Fibroblast of skin of scalp (primary cell): ENCODE measurements around the gene CEMIP2.
"Not testable (repeated sequence)": the region's sequence is repeated elsewhere in the genome, so short reads cannot be mapped to it uniquely, and the experiment has no call there.

ENCODE experiments used
- DNase-seq: peaks from one replicate; pipeline ENCODE4 v3.0.0-alpha.2; 2013

Gene CEMIP2

DNA sequence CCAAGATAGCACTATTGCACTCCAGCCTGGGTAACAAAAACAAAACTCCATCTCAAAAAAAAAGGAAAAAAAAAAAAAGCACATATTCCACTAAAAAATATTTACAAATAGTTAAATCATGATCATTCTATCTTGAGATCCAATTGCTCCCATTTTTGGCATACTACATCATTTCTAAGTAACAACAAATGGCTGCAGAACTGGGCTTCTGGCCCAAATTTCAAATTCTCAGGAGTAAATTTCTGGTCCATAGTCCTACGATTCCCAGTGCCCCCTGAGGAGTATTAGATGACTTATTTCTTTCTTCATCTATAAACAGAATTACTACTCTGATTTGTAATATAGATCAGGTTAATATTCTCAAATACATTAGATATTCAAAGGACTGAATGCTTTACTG is 62.1 kb downstream of the CEMIP2 start:
- DNase-seq, result peak; percentile 24

DNA sequence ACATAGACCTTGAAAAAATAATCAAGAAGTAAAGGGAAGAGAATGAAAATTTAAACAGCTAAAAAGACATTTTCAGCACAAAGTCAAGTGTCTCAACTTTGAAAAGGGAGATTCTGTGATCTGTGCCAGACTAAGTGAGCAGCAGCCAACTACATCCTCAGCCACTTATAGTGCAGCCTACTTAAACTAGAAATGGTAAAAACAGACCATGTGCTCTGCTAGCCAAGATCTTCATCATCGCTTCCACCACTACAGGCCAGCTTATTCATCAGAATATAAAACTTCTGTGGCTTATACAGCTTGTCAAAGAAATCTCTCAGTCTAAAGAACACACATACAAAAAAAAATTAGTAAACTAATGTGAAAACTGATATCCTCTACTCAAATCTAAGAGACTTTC is 63.5 kb downstream of the CEMIP2 start:
- DNase-seq, result no peak

DNA sequence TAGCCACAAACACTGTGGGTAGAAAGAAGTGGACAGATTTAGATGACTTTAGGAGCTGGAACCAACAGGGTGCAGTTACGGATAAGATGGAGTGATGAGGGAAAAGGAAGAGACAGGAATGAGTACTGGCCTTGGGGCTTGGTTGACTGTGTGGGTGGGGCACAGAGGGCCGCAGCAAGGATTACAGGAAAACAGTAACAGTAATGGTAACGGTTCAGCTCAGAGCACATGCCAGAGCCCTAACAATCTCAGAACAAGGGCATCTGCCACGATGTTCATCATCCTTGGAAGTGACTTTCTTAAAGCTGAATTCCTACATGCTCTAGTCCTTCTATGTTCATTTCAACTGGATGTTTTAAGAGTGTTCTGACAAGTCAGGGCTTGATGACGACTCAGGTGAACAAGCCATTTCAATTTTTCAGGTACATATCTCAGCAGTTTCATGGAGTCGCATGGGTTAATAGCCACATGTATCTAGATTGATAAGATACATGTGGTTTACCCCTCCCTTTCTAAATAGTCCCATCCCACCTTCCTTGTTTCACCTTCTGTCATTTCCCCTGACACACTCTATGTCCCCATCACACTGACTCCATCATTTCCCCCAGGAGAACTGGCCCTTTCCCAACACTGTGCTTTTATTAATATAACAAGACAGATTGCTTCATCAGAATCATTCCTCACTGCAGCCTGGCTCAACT is 65.0 kb downstream of the CEMIP2 start:
- no peak for DNase-seq

DNA sequence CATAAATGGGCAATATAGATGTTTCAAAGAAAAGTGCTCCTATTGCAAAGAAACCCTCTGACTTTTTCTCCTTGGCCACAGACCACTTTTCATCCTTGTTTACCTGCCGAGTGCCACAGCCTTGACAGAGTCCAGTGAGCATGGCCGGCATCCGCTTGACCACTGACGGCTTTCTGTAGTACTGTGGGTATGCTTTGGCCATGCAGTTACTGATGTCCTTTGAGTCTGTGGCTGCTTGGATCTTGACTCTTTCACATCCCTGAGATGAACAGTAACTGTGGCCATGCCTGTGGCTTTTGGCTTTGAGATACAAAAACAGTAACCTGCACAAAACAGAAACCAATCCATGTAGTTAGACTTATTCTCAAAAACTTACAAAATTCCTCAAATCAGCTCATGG is 70.4 kb downstream of the CEMIP2 start:
- no peak for DNase-seq

DNA sequence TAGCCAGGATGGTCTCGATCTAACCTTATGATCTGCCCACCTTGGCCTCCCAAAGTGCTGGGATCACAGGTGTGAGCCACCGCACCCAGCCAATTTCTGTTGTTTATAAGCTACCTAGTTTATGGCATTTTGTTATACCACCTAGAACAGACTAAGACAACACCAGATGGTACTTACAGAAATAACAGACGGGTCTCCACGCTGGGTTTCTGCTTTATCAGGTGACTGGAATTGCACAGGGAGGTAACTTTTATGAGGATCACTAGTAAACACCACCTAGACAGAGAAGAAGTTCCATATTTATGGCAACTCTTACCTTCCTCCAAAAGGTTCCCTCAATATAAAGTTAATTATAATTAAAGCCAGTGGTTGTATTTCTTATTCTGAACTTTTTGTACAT is 74.0 kb downstream of the CEMIP2 start:
- DNase-seq, result no peak

DNA sequence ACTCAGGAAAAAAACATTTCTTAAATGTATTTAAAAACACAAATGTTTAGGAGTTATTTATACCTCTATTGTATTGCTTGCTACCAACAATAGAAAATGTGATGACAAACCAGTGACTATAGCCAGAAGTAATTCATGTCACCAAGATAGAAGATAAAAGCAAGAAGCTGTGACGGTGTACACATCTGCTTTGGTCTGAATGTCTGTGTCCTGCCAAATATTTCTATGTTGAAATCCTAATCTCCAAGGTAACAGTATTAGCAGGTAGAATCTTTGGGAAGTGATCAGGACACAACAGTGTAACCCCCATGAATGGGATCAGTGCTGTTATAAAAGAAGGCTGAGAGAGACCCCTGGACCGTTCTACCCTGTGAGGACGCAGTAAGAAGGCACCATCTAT is 74.7 kb downstream of the CEMIP2 start:
- DNase-seq, result no peak

DNA sequence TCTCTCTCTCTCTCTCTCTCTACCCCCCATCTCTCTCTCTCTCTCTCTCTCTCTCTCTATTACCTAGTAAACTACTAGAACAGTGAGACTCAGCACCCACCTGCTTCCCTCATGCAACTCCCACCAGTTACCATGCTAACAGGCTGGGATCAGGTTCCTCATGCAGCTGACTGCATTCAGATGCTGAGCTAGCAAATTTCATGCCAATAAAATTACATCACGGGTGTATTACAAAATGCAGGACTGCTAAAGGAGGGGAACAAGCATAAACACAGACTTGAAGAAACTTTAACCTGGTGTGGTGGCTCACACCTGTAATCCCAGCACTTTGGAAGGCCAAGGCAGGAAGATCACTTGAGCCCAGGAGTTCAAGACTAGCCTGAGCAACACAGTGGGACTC is 76.0 kb downstream of the CEMIP2 start:
- DNase-seq, result no peak

DNA sequence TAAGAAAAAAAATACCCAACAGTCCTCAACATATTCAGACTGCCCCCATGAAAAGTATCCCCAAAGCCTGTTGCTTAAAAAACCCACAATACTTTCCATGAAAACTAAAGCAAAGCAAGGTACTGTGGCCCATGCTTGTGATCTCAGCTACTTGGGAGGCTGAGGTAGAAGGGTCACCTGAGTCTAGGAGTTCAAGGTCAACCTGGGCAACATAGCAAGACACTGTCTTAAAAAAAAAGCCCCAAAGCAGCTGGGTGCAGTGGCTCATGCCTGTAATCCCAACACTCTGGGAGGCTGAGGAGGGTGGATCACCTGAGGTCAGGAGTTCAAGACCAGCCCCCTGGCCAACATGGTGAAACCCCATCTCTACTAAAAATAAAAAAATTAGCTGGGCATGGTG is 76.7 kb downstream of the CEMIP2 start:
- not testable (repeated sequence) for DNase-seq

DNA sequence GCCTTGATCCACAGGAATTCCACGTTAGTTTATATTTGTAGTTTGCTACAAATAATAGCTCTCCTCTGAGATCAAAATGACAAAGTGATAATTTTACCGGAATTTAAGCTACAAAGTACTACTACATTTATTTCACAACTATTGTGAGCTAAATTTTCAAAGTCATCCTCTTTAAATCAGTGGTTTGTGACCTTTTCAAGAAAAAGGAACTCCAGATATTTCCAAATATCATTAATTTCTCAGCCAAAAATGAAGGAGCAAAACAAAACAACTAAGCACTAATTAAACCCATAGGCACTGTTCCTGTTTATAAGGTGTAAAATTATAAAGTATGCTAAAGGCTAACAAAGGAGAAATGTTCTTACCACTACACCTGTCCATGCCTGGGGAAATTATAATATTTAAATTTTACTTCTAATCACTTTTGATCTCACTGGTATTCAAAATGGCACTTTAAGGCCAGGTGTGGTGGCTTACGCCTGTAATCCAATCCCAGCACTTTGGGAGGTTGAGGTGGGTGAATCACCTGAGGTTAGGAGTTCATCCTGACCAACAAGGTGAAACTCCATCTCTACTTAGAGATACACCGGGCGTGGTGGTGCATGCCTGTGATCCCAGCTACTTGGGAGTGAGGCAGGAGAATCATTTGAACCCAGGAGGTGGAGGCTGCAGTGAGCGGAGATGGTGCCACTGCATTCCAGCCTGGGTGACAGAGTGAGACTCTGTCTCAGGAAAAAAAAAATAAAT is 77.5 kb downstream of the CEMIP2 start:
- no peak for DNase-seq

DNA sequence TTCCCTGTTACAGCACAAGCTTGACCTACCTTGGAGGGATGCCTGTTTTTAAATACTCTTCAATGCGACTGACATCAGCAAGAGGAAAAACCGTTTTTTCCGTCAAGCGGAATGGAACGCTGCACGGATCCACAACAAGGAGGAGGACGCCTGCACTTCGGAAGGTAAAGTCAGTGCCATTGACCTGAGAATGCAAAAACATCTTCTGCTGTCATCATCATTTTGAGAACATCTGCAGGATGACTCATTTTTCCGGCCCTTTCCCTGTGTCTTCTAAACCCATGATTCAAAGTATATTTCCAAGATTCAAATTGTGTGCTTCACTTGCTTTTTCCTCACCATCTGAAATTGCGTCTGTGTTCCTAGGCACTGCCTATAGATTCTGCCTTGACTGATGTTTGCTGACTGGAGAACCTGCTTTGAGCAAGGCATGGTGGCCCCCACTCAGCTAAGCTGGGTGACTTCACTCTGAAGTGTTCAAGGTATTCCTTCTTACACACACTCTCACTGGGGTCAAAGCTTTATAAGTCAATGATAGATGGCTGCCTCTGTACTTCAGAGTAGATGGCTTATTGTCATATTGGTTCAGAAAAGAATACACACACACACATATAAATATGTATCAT is 78.1 kb downstream of the CEMIP2 start:
- no peak for DNase-seq

DNA sequence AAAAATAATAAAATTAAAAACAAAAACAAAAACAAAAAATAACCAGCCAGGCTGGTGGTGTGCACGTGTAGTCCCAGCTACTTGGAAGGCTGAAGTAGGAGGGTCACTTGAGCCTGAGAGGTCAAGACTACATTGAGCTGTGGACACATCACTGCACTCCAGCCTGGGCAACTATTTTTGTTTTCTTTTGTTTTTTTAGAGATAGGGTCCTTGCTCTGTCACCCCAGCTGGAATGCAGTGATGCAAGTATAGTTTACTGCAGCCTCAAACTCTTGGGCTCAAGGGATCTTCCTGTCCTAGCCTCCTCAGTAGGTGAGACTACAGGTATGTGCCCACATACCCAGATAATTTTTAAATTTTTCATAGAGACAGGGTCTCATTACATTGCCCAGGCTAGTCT is 80.6 kb downstream of the CEMIP2 start:
- DNase-seq, result no peak

DNA sequence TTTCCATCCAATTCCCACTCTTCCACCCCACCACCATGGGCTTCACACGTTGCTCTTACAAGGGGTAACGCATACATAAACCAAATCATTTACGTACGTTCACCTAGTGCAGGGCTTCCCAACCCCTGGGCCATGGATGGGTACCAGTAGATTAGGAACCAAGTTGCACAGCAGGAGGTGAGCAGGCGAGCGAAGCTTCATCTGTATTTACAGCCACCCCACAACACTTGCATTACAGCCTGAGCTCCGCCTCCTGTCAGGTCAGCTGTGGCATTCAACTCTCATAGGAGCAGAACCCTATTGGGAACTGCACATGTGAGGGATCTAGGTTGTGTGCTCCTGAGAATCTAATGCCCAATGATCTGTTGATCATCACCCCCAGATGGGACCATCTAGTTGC is 82.3 kb downstream of the CEMIP2 start:
- no peak for DNase-seq

DNA sequence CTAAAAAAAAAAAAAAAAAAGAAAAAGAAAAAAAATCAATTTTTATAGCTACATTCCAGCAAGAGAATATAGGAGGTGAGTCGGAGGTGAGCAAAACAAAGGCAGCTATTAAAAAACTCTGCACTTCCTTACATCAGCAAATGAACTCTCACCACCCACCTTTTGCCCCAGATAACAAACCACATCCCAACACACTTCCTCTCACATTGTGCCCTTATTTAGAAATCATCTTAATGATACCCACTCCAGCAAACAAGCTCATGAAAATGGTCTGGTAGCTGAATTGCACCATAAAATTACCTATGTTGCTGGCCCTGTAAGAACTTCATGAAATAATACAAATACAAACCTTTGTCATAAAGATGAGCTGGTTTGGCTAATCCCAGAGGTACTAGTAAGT is 82.9 kb downstream of the CEMIP2 start:
- no peak for DNase-seq

DNA sequence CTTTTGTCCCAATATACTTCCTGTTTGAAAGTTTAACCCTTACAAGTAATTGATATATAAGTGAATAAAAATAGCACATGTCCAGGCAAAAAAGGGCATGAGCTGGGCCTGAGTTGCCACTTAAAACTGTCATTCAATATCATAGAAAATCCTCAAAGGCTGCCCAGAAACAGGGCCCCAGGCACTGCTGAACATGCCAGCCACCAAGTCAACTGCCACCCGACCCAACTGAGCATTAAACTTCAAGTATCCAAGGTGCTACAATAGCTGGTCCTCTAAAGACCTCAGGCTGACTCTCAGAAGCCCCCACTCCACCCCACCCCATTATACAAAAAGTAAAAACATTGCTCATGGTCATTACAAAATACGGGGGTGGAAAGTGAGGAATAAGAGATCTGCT is 83.7 kb downstream of the CEMIP2 start:
- DNase-seq, result no peak

DNA sequence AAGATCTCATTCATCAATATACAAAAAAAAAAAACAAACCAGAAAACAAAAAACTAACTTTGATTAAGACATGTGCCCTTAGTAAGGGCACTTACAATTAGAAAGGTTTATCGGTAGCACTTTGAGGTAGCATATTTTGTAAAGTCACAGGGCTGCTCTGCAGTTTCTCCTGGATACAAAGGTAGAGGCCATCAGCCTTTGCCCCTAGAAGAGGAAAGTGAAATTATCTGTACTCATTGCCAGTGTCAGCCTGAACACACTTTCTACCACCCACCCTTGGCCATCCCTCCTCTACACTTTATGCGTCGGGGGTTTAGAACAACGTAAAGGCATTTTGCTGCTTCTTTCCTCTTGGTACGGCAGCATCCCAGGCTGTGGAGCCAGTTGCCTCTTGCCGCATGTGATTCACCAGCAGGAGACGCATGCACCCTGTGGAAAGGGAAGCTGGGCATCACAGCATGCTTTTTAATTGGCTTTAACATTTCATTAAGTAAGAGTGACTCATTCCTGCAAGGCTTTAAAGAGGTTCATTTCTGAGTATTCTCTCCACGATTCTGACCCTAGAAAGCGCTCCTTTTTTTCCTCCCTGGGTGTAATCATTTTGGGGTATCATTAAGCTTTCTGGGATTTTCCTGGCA is 84.6 kb downstream of the CEMIP2 start:
- DNase-seq, result peak; percentile 57

DNA sequence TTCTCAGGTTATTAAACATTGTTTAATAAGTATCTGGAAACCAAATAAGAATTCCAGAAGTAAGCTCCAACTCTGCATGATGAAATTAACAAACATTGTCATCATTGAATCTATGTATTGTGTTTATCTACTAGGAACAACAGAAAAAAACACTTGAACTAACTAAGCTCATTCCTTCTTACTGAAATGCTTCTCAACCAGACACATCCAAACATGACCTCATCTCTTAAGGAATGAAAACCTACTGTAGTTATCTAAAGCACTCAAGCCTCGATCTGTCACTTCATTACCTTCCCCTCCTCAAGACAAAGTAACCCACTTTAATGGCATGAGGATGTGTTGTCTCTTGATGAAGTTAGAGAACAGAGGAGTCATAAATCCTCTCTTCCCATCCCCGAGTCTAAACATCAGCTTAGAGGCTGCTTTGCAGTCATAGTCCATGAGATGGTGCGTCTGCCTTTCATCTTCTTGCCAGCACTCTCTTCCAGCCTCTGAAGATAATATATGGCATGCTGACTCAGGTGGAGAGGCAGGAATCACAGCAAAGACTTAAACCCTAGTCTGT is 86.5 kb downstream of the CEMIP2 start:
- DNase-seq, result peak; percentile 67

DNA sequence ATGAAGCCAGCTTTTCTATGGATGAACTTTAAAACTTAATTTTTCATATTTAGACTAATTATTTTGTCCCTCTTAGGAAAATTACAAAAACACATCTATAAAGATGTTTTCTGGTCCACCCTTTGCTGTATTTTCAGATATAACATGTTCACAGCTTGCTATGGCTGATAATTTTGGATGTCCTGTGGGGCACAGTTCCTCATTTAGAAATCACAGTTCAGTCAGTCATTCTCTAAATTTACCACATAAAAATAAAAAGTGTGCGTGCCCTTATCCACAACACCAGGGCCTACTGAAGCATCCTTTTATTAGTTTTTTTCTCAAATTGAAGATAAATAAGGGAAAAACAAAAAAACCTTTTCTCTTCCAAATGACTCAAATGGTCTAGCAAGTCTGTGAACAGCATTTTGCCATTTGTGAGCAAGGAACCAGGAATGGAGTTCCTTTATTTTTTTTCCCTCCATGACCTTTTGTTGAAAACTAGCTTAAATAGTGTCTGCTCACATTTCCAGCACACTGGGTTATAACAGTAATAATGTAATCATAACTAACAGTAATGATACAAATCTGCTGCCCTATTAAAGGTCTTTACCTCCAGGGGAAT is 87.1 kb downstream of the CEMIP2 start:
- DNase-seq, result peak; percentile 40

DNA sequence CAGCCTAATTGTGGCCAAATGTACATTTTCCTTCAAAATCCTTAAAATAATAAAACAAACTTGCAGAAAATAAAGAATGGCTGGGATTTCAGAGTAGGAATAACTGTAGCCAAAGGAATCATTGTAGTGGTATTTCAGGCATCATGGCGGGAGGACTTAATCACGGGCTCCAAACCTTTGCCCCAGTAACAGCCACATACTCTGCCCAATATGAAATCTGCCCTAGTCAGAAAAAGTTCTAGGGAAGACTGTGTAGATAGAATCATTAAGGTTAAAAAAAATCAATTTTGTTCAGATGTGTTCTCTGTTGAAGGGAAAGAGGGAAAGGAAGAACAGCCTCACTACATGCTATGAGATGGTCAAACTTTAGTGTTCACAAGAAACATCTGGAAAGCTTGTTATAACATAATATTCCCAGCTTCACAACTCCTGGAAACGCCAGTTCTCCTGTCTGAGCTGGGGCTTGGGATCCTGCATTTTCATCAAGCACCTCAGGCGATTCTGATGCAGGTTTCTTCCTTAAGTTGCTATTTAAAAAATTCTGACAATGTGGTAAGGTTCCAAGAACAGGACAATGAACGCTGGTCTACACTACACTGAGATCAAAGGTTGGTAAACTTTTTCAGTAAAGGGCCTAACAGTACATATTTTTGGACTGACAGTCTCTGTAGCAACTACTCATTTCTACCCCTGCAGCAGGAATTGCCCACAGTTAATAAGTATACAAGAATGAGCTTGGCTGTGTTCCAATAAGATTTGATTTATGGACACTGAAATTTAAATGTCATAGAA is 87.9 kb downstream of the CEMIP2 start:
- peak; percentile 78 for DNase-seq

DNA sequence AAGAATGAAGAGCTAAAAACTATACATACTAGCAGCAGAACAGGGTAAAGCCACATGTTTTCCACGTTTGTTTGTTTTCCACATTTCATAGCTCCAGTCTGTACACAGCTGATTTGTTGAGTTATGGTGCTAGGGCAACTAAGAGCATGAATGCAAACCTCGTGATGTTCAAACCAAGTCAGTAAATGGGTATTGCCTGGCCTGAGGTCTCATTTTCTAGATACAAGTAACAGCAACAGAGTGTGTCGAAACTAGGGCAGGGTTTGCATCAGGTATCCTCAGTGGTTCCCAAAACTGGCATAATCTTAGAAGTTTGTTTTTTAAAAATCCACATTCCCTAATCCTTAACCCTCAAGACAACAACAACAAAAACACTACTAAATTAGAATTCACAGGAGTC is 89.3 kb downstream of the CEMIP2 start:
- no peak for DNase-seq

DNA sequence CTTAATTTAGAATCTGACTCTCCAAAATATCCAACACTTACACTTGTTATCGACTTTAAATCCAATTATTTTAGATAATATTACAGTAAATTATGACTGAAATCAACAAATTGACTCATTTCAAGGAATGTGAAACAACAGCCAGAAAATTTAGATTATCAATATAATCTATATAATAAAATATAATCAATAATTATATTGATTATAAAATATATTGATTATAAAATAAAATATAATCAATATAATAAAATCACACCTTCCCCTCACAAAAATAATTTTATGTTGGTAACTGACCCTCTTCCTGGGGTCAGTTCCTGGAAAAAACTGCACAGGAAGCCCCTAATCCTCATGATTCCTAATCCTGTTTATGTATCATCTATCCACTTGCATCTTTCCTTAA is 91.1 kb downstream of the CEMIP2 start:
- DNase-seq, result no peak

DNA sequence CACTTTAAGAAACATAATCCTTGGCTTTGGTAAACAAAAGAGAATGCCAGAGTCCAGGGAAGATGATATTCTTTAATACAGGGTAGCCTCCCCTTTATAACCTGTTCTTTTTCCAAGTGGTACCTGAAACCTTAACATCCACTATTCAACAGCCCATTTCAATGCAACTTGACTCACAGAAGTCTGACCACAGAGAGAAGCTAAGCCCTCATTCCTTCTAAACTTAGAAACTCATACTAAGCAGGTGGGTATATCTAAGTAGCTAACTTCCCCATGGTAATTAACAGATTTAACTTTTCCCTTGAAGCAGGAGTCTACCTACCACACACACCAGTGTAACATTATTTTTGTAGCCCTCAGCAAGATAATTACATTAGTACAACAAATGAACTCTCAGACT is 91.9 kb downstream of the CEMIP2 start:
- DNase-seq, result no peak

DNA sequence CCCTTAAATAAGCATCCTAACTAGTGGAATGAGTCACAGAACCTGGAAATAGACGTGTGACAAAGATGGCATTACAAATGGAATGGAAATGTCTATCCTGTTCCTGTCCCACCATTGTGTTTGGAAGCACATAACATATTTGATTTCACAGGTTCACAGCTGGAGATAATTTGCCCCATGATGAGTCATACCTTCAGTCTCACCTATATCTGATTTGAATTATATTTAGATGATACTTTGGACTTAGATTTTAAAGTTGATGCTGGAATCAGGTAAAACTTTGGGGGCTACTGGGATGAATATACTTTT is 92.5 kb downstream of the CEMIP2 start:
- DNase-seq, result no peak
